ENCODE results near the gene HSD17B12.

Gene HSD17B12

GRCh38 chr11:43790444-43790794, 109.9 kb downstream of the HSD17B12 start:
- no peak for DNase-seq (ENCODE audit: insufficient read length, low spot score)
- no peak for FAIRE-seq

- FAIRE-seq (peak; percentile 58), DNase-seq (ENCODE audit: insufficient read length, low spot score) (no peak)
These were observed 116.8 kb downstream of the HSD17B12 start for GRCh38 chr11:43797337-43797736.

- FAIRE-seq (no peak), DNase-seq (ENCODE audit: insufficient read length, low spot score) (no peak)
These were observed 117.3 kb downstream of the HSD17B12 start for GRCh38 chr11:43797866-43798265.

- DNase-seq (ENCODE audit: insufficient read length, low spot score): no peak
- FAIRE-seq: no peak
These were observed 122.0 kb downstream of the HSD17B12 start for GRCh38 chr11:43802509-43802908.

- FAIRE-seq (no peak), DNase-seq (ENCODE audit: insufficient read length, low spot score) (no peak)
These were observed 123.2 kb downstream of the HSD17B12 start for GRCh38 chr11:43803766-43804165.

GRCh38 chr11:43806976-43807375, 126.4 kb downstream of the HSD17B12 start:
- FAIRE-seq: no peak

GRCh38 chr11:43810929-43811596, 130.5 kb downstream of the HSD17B12 start:
- DNase-seq (ENCODE audit: insufficient read length, low spot score) (no peak), FAIRE-seq (no peak)

More at GRCh38 chr11:43806976-43807375, 126.4 kb downstream of the HSD17B12 start:
- DNase-seq (ENCODE audit: insufficient read length, low spot score): no peak

GRCh38 chr11:43812471-43812870, 131.9 kb downstream of the HSD17B12 start:
- FAIRE-seq: no peak
- DNase-seq (ENCODE audit: insufficient read length, low spot score): no peak

GRCh38 chr11:43818220-43818619, 137.7 kb downstream of the HSD17B12 start:
- FAIRE-seq (no peak), DNase-seq (ENCODE audit: insufficient read length, low spot score) (no peak)

- FAIRE-seq: no peak
These were observed 139.4 kb downstream of the HSD17B12 start for GRCh38 chr11:43819926-43820325.

GRCh38 chr11:43823316-43823715, 142.8 kb downstream of the HSD17B12 start:
- FAIRE-seq: no peak
- no peak for DNase-seq (ENCODE audit: insufficient read length, low spot score)

More at GRCh38 chr11:43819926-43820325, 139.4 kb downstream of the HSD17B12 start:
- DNase-seq (ENCODE audit: insufficient read length, low spot score): no peak

GRCh38 chr11:43823851-43824250, 143.3 kb downstream of the HSD17B12 start:
- DNase-seq (ENCODE audit: insufficient read length, low spot score) (no peak), FAIRE-seq (no peak)

GRCh38 chr11:43825217-43825816, 144.8 kb downstream of the HSD17B12 start:
- FAIRE-seq: peak; percentile 86
- no peak for DNase-seq (ENCODE audit: insufficient read length, low spot score)

- no peak for FAIRE-seq
- DNase-seq (ENCODE audit: insufficient read length, low spot score): no peak
These were observed 150.4 kb downstream of the HSD17B12 start for GRCh38 chr11:43830928-43831440.

- no peak for FAIRE-seq
These were observed 152.0 kb downstream of the HSD17B12 start for GRCh38 chr11:43832536-43832935.

GRCh38 chr11:43833657-43834073, 153.1 kb downstream of the HSD17B12 start:
- DNase-seq (ENCODE audit: insufficient read length, low spot score) (no peak), FAIRE-seq (no peak)

More at GRCh38 chr11:43832536-43832935, 152.0 kb downstream of the HSD17B12 start:
- DNase-seq (ENCODE audit: insufficient read length, low spot score): no peak

- FAIRE-seq: no peak
These were observed 153.7 kb downstream of the HSD17B12 start for GRCh38 chr11:43834286-43834685.

GRCh38 chr11:43835104-43835503, 154.6 kb downstream of the HSD17B12 start:
- FAIRE-seq (no peak), DNase-seq (ENCODE audit: insufficient read length, low spot score) (no peak)

More at GRCh38 chr11:43834286-43834685, 153.7 kb downstream of the HSD17B12 start:
- DNase-seq (ENCODE audit: insufficient read length, low spot score): no peak

- FAIRE-seq (no peak), DNase-seq (ENCODE audit: insufficient read length, low spot score) (no peak)
These were observed 157.3 kb downstream of the HSD17B12 start for GRCh38 chr11:43837879-43838278.

GRCh38 chr11:43842021-43842420, 161.5 kb downstream of the HSD17B12 start:
- FAIRE-seq (no peak), DNase-seq (ENCODE audit: insufficient read length, low spot score) (no peak)

- FAIRE-seq: no peak
These were observed 165.3 kb downstream of the HSD17B12 start for GRCh38 chr11:43845816-43846215.

GRCh38 chr11:43852057-43852636, 171.6 kb downstream of the HSD17B12 start:
- DNase-seq (ENCODE audit: insufficient read length, low spot score) (peak; percentile 42), FAIRE-seq (peak; percentile 91)

More at GRCh38 chr11:43845816-43846215, 165.3 kb downstream of the HSD17B12 start:
- no peak for DNase-seq (ENCODE audit: insufficient read length, low spot score)

Data from GM19239 (cell line).